A673 (cell line): ENCODE measurements around the gene SLC1A7. TPM values are rescaled to one million over a fixed set of nuclear protein-coding genes. Genes with fewer than 3 reads are reported as not detected.

Source experiments
- BruUV-seq: library from RNA; stranded (reverse); fragments of 400-500 nt; replicated peaks from 2 replicates; lab custom pipeline; 2021; lab: Mats Ljungman, UMichigan
- CTCF ChIA-PET: fragments of 300-600 bp; sonication (Branson Sonifier 250); formaldehyde crosslinking; loops from one replicate; lab custom pipeline; 2022; ENCODE audit warnings: antibody characterized with exemption; lab: Charles Lee
- POLR2A ChIA-PET: fragments of 300-600 bp; sonication (Branson Sonifier 250); formaldehyde crosslinking; loops from one replicate; lab custom pipeline; 2022; ENCODE audit warnings: antibody characterized with exemption; ENCODE audit not compliant: low non-redundant PET; lab: Charles Lee
- DNase-seq: peaks from one replicate; pipeline ENCODE4 v3.0.0-alpha.2; 2015; ENCODE audit warnings: low spot score
- H3K27ac ChIP-seq: fragments of 200-600 bp; sonication (generic); 2 replicates; pipeline ENCODE4 v1.5.1; 2016; ENCODE audit warnings: mixed run types, low read depth, mild to moderate bottlenecking, mixed read lengths, antibody characterized with exemption, low read length; ENCODE audit not compliant: poor library complexity, severe bottlenecking
- H3K27me3 ChIP-seq: fragments of 200-600 bp; sonication (generic); replicated peaks from 2 replicates; pipeline ENCODE4 v1.6.1; 2017; ENCODE audit warnings: mixed run types, low read depth, mild to moderate bottlenecking, mixed read lengths, antibody characterized with exemption, low read length; ENCODE audit not compliant: insufficient read depth, poor library complexity
- H3K36me3 ChIP-seq: fragments of 200-600 bp; sonication (generic); 2 replicates; pipeline ENCODE4 v1.6.1; 2016; ENCODE audit warnings: mixed run types, mild to moderate bottlenecking, mixed read lengths, antibody characterized with exemption, low read length; ENCODE audit not compliant: insufficient read depth, poor library complexity, severe bottlenecking
- H3K4me1 ChIP-seq: fragments of 200-600 bp; sonication (generic); 2 replicates; pipeline ENCODE4 v1.6.1; 2017; ENCODE audit warnings: mixed run types, mild to moderate bottlenecking, mixed read lengths, antibody characterized with exemption, low read length; ENCODE audit not compliant: insufficient read depth, poor library complexity, severe bottlenecking
- H3K4me3 ChIP-seq: fragments of 200-600 bp; sonication (generic); 2 replicates; pipeline ENCODE4 v1.5.1; 2016; ENCODE audit warnings: low read depth, mixed run types, mild to moderate bottlenecking, mixed read lengths, low read length; ENCODE audit not compliant: poor library complexity, severe bottlenecking
- H3K9me3 ChIP-seq: fragments of 200-600 bp; sonication (generic); 2 replicates; pipeline ENCODE4 v1.6.1; 2016; ENCODE audit warnings: mixed run types, low read depth, mild to moderate bottlenecking, mixed read lengths, antibody characterized with exemption, low read length; ENCODE audit not compliant: poor library complexity, severe bottlenecking
- CTCF ChIP-seq: fragments of 300-800, 200-600 bp; sonication (generic); conservative IDR thresholded peaks from 2 replicates; pipeline ENCODE4 v1.5.1; 2017; ENCODE audit warnings: low read depth, mild to moderate bottlenecking, antibody characterized with exemption, low read length, moderate library complexity, mixed read lengths
- EZH2 ChIP-seq: fragments of 200-600 bp; sonication (generic); IDR thresholded peaks from 2 replicates; pipeline ENCODE4 v1.6.1; 2017; ENCODE audit warnings: borderline replicate concordance, low read depth, mild to moderate bottlenecking, mixed read lengths, antibody characterized with exemption, low read length; ENCODE audit not compliant: poor library complexity, severe bottlenecking
- intact Hi-C: fragments of 100-400 bp; cut with micrococcal nuclease; formaldehyde crosslinking; loops from one replicate; pipeline ENCODE4 v1.10.0; 2022; ENCODE audit not compliant: unreplicated experiment
- total RNA-seq: library from RNA; stranded (reverse); gene quantifications from 2 replicates; pipeline ENCODE4 v1.2.3, GENCODE V29; 2021

Gene SLC1A7
- total RNA-seq, 1 experiment from 2014 or later: not detected

GRCh38 chr1:53112861-53113260 is 29.6 kb downstream of the SLC1A7 start:
- TF ChIP-seq CTCF (no peak), EZH2 (no peak)
- intact Hi-C loops: no loop called here
- H3K27me3 ChIP-seq: no peaks in the 10 kb centered on the region
- no peak overlapping the region for H3K4me3 ChIP-seq
- peaks cover 14% of the 10 kb centered on the region for H3K4me1 ChIP-seq
- no peak for DNase-seq
- ChIA-PET CTCF (no interaction called here), POLR2A (no interaction called here)
- H3K9me3 ChIP-seq: no peaks in the 10 kb centered on the region
- H3K36me3 ChIP-seq: no peaks in the 10 kb centered on the region
- H3K27ac ChIP-seq: no peak overlapping the region
- BruUV-seq: no TSS peak

- H3K9me3 ChIP-seq: no peaks in the 10 kb centered on the region
- no peaks in the 10 kb centered on the region for H3K36me3 ChIP-seq
- ChIA-PET POLR2A (interaction anchor here (0.6 kb wide), 1 partner anchor 428 kb away, joined by 25 read pairs; no protein-coding TSS in a partner anchor), CTCF (no interaction called here)
- TF ChIP-seq EZH2 (no peak), CTCF (no peak)
- no peak overlapping the region for H3K27ac ChIP-seq
- no peak overlapping the region for H3K4me3 ChIP-seq
- intact Hi-C loops: no loop called here
- peaks cover 14% of the 10 kb centered on the region for H3K4me1 ChIP-seq
- no peaks in the 10 kb centered on the region for H3K27me3 ChIP-seq
- no TSS peak for BruUV-seq
- DNase-seq: no peak
Observed at GRCh38 chr1:53112271-53112774, 30.1 kb downstream of the SLC1A7 start.

GRCh38 chr1:53111693-53112092 is 30.7 kb downstream of the SLC1A7 start:
- Histone ChIP-seq H3K4me3 (no peak overlapping the region), H3K9me3 (no peaks in the 10 kb centered on the region), H3K27me3 (no peaks in the 10 kb centered on the region), H3K36me3 (no peaks in the 10 kb centered on the region), H3K4me1 (peaks cover 14% of the 10 kb centered on the region), H3K27ac (no peak overlapping the region)
- intact Hi-C loops: no loop called here
- DNase-seq: no peak
- CTCF ChIA-PET: no interaction called here
- BruUV-seq: no TSS peak
- POLR2A ChIA-PET: interaction anchor here (0.6 kb wide), 1 partner anchor 427 kb away, joined by 25 read pairs; no protein-coding TSS in a partner anchor
- TF ChIP-seq CTCF (no peak), EZH2 (no peak)
